AG08396 (cell line): ENCODE measurements around the gene ANKIB1.
"Not testable (repeated sequence)": the region's sequence is repeated elsewhere in the genome, so short reads cannot be mapped to it uniquely, and the experiment has no call there.

ENCODE experiments used
- DNase-seq: peaks from one replicate; pipeline ENCODE4 v3.0.0; 2012; ENCODE audit warnings: low spot score, mixed read lengths

Gene ANKIB1, protein sequence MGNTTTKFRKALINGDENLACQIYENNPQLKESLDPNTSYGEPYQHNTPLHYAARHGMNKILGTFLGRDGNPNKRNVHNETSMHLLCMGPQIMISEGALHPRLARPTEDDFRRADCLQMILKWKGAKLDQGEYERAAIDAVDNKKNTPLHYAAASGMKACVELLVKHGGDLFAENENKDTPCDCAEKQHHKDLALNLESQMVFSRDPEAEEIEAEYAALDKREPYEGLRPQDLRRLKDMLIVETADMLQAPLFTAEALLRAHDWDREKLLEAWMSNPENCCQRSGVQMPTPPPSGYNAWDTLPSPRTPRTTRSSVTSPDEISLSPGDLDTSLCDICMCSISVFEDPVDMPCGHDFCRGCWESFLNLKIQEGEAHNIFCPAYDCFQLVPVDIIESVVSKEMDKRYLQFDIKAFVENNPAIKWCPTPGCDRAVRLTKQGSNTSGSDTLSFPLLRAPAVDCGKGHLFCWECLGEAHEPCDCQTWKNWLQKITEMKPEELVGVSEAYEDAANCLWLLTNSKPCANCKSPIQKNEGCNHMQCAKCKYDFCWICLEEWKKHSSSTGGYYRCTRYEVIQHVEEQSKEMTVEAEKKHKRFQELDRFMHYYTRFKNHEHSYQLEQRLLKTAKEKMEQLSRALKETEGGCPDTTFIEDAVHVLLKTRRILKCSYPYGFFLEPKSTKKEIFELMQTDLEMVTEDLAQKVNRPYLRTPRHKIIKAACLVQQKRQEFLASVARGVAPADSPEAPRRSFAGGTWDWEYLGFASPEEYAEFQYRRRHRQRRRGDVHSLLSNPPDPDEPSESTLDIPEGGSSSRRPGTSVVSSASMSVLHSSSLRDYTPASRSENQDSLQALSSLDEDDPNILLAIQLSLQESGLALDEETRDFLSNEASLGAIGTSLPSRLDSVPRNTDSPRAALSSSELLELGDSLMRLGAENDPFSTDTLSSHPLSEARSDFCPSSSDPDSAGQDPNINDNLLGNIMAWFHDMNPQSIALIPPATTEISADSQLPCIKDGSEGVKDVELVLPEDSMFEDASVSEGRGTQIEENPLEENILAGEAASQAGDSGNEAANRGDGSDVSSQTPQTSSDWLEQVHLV

DNA sequence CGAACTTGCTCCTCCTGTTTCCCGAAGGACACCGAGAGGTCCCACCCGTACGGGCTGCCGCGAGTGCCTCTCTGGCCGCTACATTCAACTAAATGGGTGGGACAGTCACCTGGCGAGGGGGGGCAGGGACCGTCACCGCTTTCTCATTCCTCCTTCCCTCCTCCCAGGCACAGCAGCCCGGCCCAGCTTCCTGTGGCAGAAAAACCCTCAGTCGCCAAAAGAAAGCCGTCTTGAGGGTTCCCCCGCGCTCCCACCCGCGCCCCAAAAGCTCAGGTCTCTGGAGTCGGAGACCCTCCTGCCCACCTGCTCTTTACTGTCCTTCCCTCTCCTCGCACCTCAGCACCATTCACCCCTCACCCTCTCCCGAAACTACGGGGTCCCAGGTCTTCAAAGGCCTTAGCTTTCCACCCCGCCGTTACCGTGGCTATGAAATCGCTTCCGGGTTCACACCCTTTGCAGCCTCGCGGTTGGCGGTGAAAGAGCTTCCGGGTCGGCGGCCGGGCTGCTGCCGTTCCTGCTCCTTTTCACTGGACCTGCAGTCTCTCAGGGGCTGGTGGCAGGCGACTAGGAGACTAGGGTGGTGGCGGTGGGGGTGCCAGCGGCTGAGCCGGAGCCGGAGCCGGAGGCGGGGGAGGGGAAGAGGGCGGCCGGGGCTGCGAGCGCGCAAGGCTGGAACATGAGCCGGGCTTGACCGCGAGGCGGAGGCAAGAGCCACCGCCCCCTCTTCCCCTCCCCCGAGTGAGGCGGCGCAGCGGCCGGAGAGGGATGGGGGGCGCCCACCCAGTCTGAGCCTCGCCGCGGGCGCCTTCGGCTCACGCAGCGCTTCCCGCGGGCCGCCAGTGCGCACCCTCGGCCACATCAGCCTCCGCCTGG, at the start of gene ANKIB1, which contains the start of gene KRIT1:
ANKIB1 (plus strand) TSS at position 488 of the 873 bp plus-strand sequence. CDS start 49,005 bp downstream, outside the sequence.
KRIT1 (minus strand) TSS at position 428 of the 873 bp plus-strand sequence. CDS start 3,779 bp downstream, outside the sequence.
- DNase-seq, result peak; percentile 87

DNA sequence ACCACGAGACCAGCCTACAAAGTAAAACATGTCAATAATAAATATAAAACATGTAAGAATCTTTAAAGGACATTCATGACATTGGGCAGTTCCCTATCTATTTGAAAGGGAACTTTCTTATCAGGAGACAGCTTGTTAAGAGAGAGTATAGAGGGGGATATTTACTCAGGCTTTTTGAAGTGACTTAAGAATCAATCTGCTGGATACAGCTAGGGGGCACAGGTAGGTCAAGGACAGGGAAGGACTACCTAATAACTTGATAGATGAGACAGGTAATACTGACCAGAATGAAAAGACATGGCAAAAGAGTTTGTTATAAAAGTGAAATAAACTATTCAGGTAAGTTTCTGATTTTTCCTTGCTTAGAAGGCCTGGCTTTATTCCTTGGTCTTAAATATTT, 45.0 kb upstream of the ANKIB1 start:
- no peak for DNase-seq

DNA sequence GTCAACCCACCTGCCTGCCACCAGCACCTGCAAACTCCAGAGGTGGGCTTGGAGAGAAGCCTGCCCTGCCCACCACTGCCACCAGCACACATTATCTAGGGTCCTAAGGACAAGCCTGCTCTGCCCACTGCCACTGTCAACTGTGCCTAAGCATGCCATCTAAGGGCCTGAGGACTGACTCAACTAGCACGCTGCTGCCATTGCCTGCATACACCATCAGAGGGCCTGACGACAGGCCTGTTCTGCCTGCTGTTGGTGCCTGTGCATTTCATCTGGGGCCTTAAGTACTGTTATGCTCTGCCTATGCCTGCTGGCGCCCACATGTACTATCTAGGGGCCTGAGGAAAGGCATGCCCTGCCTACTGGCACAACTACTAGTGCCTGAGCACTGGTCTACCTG, 39.8 kb upstream of the ANKIB1 start:
- DNase-seq, result no peak

DNA sequence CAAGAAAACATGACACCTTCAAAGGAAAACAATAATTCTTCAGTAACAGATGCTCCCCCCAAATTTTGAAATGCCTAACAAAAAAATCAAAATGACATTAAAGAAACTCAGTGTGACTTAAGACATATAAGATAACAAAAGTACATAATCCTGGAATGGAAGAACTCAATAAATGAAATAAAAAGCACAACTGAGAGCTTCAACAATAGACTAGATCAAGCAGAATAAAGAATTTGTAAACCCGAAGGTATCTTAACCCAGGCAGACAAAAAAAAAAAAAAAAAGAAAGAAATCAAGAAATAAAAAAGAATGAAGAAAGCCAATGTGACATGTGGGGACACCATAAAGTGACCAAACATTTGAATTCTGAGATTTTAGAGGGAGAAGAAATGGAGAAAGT, 39.1 kb upstream of the ANKIB1 start:
- DNase-seq, result no peak

DNA sequence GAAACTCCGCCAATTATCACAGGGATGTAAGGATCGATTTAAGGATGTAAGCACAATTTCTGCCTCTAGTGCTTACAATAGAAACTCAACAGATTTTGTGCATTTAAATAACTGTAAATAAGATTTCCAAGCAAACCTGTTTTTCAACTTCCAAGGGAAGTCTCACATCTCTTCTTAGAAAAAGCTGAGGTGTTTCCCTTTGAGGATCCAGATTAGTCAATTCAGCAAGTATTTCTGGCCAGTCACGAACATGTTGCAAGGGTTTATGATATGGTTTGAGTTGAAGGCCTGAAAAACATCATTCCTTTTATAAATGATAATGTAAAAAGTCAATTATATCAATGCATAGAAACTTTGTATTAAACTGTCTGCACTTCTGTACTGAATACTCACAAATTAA, 24.0 kb upstream of the ANKIB1 start:
- no peak for DNase-seq

DNA sequence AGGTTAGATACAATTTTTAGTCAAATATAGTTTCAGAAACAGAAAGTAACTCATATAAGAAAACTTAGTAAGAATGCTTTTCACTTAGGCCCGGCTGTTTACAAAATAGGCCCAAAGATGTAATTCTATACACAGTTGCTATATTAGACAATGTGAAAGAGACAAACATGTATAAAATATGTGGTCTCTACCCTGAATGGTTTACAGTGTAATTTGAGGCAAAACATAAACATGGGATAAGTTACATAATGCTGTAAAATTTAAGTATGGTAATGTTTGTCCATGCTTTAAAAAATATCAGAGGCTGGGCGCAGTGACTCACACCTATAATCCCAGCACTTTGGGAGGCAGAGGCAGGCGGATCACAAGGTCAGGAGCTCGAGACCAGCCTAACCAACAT, 18.8 kb upstream of the ANKIB1 start:
- DNase-seq, result no peak

DNA sequence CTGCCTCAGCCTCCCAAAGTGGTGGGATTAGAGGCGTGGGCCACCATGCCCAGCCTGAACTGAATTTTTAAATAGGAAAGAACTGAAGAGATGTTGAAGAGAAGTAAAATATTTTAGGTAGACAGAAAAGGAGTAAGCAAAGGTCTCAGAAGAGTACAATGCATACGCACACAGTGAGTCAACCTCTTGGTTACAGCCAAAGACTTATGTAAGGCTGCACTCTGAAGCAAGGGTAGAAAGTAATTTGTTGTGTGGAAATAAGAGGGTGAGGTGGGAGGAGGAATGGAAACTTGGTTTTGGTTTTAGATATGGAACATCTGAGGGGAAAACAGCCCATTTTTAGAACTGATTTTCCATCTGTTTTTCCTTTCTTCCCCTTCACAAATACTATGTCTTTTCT, 17.7 kb upstream of the ANKIB1 start:
- no peak for DNase-seq

DNA sequence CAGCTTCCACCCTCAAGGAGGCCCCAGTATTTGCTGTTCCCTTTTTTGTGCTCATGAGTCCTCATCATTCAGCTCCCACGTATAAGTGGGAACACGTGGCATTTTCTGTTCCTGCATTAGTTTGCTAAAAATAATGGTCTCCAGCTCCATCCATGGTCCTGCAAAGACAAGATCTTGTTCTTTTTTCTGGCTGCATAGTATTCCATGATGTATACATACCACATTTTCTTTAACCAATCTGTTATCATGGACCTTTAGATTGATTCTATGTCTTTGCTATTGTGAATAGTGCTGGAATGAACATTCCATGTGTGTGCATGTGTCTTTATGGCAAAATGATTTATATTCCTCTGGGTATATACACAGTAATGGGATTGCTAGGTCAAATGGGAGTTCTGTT, 17.0 kb upstream of the ANKIB1 start:
- no peak for DNase-seq

DNA sequence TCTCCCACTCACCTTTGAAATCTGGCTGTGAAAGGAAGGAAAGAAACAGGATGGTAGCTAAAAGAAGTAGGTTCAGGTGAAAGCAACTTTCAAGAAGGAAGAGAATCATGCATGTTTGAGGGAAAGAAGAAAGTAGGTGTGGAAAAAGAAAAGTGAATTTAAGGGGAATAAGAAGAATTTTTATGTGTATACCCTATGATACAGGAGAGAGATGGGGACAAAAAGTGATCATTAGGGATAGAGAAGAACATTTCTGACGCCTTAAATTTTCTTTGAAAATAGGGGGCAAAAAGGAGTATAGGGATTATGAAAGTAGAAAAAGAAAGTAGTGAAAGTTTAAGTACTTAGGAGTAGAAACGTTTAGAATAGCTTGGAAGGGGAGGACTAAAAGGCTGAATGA, 15.2 kb upstream of the ANKIB1 start:
- DNase-seq, result no peak

DNA sequence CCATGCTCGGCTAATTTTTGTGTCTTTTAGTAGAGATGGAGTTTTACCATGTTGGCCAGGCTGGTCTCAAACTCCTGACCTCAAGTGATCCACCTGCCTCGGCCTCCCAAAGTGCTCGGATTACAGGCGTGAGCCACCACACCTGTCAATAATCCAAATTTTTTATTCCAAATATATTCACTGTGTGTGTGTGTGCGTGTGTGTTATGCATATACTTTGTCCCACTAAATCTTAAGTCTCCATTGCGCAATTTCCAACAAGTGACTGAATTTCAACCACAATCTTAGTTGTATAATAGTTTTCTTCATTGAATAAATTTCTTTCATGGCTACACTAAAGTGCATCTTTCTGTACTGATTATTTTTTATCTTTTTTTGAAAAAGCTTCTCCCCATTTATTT, 2.8 kb upstream of the ANKIB1 start:
- no peak for DNase-seq

DNA sequence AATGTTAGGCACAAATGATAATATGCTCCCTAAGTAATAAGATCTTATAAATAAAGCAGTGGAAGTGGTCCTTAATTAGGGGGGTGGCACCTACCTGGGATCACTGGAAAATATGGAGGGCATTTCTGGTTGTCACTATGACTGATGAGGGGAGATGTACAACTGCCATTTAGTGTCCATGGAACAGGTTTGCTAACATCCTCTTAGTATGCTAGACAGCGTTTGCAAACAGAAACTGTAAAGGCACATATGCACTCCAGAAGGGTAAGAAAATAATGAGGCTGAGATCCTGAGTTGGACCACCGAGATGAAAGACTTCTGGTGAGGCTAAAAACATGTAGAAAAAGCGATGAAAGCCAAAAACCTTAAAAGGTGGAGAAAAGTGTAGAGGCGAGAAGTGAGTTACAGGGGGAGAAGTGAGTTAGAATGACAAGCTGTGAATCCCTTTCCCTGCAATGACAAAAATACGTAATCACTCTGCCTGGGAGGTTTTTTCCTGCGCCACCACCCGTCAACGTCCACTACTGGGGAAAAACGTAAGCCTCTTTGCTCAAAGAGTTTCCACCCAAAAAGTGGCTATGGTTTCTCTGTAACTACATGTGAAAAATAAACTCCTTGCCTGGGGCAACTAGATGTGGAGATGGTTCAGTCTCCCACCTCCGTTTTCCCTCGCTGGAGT, 827 bp upstream of the ANKIB1 start:
- DNase-seq, result no peak

DNA sequence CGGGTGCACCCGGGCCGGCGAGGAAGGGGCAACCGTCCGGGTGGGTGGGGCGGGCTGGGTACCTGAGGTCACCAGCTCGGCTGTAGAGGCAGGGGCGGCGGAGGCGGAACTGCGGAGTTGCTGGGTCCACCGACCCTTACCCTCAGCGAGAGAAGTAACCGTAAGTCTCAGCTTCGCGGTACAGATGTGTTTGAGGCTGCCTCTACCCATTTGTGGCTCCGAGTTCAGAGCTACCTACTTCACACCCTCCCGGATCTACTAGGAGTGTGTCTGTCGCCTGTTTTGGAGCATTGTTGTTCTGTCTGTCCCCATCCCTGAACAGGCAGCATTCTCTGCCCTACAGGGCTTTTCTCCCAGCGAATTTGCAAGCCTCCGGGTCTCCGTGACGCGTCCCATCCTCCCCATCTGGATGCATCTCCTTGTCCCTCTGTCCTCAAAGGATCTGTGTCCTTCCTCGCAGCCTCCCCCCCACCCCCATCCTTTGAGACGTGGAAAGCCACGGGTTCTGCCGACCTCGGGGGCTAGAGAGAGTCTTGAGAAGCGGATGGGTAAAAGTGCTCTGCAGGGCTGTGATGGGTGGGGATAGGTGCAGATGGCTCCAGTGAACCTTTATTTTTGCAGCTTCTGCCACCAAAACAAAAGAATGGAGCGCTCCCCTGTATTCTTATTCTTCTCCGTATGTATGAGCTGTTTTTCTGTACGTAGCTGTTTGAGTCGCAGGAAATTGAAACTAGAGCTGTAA, 757 bp downstream of the ANKIB1 start:
- peak; percentile 41 for DNase-seq

DNA sequence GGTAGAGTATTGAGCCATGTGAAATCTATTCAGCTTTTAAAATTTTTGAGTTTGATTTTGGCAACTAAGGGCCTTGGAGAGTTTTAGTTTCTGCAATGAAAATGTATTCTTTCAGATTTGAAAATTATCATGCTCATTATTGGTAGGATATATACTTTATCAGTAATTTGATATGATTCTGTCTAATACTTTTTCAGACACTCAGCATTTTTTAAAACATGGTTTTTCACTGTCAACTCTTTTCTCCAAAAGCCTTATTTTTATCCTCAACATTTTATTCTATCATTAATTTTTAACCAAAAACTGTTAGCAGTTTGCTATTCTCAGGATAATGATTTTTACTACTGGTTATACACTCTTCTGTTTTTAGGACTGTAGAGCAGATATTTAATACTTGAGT, 4.8 kb downstream of the ANKIB1 start:
- no peak for DNase-seq

DNA sequence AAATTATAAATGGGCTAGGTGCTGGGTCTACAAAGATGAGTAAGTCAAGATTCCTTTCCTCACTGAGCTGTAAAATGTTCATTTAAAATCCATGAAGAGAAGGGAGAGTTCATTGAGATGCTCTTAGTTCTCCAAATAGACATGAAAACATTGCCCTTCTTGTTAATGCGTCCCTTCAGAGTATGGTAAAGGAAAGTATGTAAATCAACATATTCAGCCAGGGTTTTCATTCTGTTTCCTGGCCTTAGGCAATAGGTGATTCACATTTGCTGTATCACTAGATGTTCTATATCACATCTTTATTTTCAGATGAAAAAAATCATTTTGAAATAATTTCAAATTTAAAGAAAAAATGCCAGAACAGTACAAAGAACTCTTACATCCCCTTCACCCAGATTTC, 5.4 kb downstream of the ANKIB1 start:
- DNase-seq, result no peak

DNA sequence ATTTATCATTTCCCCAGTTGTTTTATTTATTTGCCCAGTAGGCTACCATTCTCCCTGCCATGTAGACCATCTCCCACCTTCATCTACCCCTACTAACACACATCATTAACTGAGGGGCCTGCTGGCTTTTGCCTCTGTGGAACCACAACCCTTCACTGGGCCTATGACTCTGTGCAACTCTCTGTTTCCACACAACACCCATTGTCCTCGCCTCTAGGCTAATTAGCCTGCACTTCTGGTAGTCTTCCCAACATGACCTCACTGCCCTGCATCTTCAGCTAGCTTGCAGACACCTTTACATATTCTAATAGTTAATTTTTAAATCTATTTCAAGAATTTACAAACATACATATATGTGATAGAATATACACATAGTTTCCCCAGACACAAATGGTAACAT, 7.5 kb downstream of the ANKIB1 start:
- DNase-seq, result no peak

DNA sequence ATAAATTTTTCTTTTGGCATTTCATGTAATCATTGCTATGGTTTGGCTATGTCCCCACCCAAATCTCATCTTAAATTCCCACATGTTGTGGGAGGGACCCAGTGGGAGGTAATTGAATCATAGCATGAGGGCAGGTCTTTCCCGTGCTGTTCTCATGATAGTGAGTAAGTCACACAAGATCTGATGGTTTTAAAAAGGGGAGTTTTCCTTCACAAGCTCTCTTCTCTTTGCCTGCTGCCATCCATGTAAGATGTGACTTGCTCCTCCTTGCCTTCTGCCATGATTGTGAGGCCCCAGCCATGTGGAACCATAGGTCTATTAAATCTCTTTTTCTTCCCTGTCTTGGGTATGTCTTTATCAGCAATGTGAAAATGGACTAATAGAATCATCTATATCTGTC, 9.0 kb downstream of the ANKIB1 start:
- not testable (repeated sequence) for DNase-seq

DNA sequence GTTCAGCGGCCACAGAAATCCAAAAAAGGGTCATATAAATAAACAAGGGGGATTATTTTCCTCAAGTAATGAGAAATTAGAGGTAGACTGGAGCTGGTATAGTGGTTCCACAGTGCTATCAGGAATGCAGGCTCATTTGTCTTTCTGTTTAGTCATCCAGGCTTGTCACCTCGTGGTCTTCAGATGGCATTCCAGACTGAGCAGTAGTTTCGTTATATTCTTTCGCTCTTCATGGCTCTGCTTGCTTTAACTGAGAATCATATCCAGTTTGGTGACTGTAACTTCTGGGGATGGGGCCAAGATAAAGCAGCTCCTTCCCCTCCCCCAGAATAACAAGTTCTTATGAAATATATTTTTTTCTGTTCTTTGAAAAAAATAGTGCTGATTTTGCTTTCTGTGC, 9.5 kb downstream of the ANKIB1 start:
- DNase-seq, result peak; percentile 82

DNA sequence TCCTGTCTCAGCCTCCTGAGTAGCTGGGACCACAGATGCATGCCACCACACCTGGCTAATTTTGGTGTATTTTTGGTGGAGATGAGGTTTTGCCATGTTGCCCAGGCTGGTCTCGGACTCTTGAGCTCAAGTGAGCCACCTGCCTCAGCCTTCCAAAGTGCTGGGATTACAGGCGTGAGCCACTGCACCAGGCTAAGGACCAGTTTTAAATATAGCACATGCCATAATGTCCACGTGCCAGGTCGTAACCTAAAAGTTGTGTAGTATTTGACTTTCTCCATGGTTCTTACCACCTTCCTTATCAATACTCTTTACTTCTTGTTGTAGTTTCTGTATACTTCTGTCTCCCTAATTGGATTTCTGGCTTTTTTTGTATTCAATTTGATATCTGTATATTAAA, 13.3 kb downstream of the ANKIB1 start:
- no peak for DNase-seq

DNA sequence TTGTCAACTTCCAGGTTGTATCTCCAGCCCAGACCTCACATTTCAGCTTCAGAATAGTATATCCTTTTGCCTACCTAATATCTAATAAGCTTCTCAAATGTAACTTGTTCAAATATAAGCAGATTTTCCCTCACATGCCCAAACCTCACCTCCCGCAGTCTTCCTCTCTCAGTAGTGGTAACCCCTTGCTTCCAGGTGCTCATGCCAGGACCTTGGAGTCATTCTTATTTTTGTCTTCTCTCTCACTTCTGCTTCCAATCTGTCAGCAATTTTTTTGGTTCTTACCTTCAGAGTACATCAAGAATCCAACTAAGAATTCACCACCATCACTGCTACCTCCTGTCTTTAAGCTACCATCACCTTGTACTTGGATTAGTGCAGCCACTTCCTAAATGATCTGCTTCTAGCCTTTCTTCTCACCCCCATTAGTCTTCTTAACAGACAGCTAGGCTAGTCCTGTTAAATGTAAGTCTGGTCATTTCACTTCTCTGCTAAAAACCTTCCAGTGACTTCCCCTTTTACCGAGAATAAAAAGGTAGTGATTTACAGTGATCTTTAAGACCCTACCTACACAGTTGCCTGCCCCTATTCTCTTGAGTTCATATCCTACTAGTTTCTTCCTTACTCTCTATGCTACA, 14.0 kb downstream of the ANKIB1 start:
- DNase-seq, result no peak

DNA sequence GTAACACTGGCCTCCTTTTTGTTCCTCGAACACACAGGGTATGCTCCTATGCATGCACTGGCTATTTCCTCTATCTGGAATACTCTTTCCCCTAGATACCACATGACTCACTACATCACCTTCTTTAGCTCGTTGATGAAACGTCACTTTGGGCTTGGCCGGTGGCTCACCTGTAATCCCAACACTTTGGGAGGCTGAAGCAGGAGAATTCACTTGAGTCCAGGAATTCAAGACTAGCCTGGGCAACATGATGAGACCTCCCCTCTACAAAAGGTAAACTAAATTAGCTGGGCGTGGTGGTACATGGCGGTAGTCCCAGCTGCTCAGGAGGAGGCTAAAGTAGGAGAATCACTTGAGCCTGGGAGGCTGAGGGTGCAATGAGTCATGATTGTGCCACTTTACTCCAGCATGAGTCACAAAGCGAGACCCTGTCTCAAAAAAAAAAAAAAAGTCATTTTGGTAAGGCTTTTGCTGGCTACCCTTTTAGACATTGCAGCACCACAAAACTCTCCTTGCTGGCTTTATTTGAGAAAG, 14.5 kb downstream of the ANKIB1 start:
- DNase-seq, result no peak
